T-helper 1 cell (primary cell): ENCODE measurements around the gene NEURL1.
"Not testable (repeated sequence)": the region's sequence is repeated elsewhere in the genome, so short reads cannot be mapped to it uniquely, and the experiment has no call there.

Experiments
- DNase-seq, 5 donors: peaks; one replicate each; pipeline ENCODE4 v3.0.0-alpha.2; 2012 to 2020

NEURL1 gene

DNA sequence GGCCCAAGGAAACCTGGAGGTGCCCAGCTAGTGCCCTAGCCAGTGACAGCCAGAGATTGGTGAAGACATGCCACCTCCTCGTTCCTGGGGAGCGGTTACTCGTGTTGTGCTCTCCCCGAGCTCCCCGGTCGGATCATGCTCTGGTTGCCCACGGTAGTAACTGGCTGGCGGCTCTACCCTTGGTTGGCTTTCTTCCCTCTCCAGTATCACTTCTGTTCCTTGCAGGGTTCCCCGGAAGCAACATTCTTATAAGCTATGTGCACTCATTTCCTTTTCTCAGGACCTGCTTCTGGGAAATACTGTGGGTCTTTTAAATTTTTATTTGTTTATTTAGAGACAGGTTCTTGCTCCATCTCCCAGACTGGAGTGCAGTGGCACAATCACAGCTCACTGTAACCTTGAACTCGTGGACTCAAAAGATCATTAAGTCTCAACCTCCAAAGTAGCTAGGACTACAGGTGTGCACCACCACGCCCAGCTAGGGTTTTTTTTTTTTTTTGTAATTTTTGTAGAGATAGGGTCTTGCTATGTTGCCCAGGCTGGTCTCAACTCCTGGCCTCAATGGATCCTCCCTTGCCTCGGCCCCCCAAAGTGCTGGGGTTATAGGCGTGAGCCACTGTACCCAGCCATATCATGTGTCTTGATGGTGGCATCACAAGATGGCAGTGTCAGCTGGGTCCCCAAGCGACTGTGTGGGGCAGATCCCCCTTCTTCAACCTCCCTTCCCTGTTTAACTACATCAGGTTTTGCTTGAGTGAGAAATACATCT is 27.9 kb upstream of the NEURL1 start:
- no peak for DNase-seq

DNA sequence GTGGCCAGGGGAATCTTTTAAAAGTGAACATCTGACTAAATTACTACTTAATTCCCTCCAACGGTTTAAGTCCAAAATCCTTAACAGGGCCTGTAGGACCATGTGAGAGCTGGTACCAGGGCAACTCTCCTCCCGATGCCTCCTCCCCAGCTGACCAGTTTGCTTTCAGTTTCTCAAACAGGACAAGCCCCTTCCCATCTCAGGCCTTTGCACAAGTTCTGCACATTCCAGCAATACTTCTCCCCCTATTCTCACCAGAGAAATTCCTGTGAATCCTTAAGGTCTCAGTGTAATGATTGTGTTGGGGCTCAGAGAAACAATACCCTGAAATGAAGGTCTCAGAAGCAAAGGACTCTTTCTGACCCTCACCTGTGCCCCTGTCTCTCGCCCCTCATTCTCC is 26.8 kb upstream of the NEURL1 start:
- no peak for DNase-seq

DNA sequence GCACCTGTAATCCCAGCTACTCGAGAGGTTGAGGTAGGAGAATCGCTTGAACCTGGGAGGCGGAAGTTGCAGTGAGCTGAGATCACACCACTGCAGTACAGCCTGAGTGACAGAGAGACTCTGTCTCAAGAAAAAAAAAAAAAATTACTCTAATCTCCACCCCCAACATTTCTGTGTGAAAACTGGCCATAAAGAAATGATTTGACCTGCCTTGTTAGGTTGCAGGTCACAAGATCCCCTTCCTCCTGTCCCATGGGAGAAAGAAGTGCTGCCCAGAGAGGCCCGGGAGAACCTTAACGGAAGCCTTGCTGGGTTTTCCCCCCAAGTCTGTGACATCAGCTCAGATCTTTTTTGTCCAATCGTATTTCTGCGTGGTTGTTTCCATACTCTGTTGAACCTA is 26.1 kb upstream of the NEURL1 start:
- no peak for DNase-seq

DNA sequence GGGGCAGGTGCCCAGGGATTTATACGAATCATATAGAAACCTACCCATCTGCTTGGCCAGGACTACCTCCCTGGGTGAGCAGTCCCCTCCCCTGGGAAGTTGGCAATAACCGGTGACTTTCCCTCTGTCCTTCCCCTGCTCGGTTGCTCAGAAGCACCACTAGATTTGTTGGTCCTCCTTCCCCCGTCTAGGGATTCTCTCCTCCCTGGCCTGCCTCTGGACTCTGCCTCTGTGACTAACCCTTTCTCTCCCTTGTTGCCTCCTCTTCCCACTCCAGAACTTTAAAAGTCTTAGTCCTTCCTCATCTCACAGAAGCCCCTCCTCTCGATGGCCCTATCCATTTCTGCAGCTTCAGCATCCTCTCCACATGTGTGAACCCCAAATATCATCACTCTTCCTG is 24.3 kb upstream of the NEURL1 start:
- no peak for DNase-seq

DNA sequence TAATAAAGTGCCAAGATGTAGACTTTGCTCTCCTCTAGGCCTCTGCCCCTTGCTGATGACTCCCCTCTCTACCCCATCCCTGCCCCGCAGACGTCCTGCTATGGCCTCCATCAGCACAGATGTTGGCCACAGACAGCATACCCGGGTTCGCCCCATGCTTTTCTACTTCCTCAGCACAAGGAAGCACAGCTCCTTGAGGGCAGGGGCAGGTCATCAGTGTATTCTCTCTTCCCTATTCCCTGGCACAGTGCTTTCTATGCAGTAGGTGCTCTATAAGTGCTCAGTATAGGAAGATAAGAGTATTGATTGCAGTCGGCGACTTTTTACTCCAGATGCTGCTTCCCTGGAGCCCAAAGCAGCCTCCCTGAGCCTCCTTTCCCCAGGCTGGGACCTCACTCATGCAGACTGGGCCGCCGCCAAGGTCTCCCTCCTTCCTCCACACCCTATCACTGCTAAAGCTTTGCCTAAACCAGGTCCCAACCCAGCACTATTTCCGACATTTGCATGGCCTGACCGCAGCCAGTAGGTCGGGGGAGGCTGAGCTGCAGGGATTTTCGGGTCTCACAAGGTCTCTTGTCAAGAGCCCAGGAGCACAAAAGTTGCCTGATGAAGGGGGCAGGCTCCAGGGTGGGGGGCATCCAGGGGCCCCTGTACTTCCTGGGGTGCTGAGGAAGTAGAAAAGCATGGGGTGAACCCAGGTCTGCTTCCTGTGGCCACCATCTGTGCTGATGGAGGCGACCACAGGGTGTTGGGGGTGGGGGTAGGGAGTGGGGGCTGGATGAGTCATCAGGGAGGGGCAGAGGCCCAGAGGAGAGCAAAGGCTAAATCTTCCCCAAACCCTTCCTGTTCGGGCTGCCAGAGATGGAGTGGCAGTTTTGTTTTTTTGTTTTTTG is 22.5 kb upstream of the NEURL1 start:
- DNase-seq = peak; percentile 31 to 94 (median 52)

DNA sequence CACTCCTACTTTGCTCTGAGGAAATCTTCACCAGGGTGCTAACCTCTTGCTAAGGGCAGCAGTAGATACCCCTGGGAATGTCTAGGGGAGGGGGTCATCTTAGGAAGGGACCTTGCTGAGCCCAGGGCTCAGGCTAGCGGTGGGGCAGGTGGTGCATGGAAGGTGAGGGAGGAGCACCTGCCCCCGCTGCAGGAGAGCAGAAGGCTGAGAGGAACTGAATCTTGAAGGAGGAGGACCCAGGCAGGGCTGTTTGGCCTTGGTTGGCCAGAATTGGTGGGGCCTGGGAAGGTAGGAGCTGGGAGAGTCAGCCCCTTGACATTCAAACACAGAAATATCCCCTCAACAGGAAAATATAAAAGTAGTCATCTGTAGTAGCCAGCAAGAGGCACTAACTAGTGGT is 21.5 kb upstream of the NEURL1 start:
- no peak for DNase-seq

DNA sequence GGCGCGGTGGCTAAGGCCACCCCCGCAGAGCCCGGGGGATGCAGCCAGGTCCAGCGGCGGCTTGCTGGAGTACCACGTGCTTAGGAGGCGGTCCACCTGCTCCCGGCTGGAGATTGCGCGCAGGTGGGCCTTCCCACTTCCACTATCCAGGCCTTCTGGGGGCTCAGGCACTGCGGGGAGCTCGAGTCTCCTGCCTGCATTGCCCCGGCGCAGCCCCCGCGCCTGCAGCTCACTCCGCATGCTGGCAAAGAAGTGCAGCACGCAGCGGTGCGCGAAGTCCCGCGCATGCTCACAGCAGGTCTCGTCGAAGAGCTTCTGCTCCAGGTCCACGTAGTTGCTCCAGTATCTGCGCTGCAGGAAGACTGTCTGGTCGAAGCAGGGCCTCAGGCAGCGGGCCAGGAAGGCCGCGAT is 20.2 kb upstream of the NEURL1 start:
- no peak for DNase-seq

DNA sequence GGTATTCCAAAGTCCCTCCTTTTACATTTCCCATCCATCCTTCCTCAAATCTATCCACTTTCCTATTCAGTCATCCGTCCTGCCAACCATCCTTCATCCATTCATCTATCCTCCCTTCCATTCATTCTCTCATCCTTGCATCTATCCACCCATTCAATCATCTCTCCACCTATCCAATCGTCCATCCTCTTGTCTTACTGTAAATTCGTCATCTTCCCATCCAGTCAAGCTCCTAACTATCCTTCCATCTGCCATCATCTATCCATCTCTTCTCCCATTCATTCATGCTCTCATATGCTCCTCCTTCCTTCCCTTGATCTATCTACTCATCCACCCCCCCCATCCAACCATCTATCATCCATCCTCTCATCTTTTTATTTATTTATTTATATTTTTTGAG is 19.4 kb upstream of the NEURL1 start:
- DNase-seq = no peak

DNA sequence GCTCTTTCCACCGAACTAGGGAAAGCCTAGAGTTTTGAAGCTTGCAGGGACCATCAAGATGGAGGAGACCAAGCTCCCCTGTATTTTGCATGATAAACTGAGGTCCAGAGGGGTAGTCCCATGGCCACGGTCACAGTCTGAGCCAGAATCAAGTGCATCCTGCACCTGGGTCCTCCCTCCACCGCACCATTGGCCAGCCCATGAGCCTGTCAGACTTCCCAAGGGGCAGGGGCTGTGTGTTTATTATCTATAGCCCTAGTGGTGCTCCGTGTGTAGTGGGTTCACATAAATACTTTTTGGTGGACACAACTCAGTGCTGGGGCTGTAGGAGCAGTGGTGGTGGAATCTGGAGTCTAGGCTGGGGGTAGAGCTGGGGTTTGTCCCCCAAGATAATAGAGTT is 18.1 kb upstream of the NEURL1 start:
- DNase-seq = no peak

DNA sequence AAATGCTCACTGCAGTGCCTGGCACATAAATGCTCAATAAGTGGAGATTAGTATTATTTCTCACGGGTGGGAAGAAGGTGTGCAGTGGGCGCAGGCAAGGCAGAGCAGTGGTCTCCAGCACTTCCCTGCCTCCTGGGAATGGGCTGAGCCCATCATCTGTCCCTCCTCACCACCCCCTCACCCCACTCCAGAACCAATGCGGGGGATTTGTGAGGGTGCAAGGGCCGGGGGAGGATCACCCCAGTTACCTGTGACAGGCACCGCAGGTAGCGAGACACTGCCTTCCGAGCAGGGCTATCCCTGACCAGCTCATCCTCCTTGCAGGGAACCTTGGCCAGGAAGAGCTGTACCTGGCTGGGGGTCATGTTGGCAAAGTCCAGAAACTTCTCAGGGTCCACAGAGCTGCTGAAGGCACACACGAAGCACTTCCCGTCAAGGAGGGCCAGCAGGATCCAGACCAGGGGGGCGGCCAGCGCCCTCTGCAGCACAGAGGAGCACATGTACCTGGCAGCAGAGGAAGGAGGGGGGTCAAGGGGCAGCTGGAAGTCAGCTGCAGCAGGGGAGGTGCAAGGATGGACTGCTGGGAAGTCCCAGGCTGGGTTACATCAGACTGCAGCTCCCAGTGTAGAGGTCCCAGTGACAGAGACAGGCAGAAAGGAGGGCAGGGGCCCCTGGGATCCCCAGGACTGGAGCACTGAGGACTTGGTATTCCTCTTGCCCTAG is 17.3 kb upstream of the NEURL1 start:
- peak in 1 of 5 donors; percentile 52 for DNase-seq

DNA sequence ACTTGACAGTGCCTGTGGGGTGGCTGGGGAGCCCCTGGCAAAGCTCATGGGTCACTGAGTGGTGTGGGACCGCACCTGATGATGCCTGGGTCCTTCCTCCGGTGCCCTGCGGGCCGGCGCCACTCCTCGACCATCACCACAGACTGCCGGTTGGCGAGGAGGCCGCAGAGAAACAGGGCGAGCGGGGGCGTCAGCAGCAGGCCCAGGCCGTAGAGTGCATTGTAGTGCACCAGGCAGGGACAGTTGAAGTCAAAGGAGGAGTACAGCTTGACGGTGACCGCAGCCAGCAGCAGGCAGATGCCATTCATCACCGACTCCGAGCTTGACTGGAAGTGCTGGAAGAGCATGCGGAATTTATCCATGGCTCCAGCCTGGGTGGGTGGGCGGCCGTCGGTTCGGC is 14.8 kb upstream of the NEURL1 start:
- DNase-seq = no peak

DNA sequence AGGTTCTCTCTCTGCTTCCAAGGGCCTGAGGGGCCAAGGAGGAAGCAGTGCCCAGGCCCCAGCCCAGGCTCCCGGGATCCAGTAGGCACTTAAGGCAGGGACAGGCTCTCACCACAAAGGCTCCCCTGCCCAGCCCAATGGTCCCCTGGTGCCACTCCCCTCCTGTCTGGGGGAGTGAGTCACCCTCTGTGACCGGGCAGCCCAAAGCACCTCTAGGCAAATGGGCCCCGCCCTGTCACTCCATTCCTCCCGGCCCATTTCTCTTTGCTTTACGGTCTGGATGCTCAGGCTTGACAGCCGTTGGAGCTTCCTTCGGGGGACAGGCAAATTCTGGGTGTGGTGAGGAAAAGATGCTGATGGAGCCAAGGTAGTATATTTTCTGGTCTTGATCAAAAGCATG is 14.4 kb upstream of the NEURL1 start, which contains the start of gene CALHM3:
Gene CALHM3 (minus strand): TSS at position 106 of the 400 bp plus-strand sequence. CDS start 208 bp downstream, outside the sequence.
- DNase-seq = no peak

DNA sequence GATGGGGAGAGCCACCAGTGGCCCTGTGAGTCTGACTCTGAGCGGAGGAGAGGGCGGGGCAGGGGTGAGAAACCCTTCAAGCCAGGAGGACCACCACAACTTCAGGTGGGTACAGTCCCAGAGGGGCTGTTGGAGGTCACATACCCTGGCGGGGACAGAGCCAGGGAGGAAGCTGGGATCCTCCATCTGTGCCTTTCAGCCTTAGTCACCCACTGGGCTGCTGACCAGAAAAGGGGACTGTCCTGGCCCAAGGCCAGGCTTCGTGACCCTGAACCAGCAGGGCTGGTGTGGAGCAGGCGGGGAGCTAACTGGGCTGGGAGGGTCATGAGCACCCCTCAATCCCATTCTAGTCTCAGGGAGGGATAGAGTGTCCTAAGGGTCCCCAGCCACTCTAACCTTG is 13.0 kb upstream of the NEURL1 start:
- no peak for DNase-seq

DNA sequence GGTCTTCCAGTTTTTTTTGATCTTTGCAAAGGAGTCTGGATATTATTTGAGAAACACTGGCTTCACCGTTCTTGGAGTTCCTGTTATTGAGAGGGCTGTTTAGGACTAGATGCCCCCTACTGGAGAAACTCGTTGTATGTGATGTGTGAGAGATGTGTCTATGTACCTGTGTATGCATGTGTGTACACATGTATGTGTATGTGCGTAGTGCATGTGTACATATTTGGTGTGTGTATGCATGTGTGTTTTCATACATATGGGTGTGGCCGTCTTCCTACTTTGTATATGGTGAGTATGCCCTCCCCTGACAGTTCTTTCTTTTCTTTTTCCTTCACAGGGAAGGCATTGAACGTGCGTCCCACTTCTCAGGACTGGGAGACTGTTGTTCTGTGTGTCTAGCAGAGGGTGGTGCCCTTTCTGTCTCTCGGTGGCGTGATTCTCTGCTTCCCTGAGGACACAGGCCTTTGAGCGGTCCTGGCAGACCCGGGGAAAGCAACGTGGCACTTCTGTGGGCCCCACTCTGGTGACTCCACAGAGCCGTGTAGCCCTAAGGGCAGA is 11.5 kb upstream of the NEURL1 start:
- peak in 3 of 5 donors; percentile 32 to 78 (median 36) for DNase-seq

DNA sequence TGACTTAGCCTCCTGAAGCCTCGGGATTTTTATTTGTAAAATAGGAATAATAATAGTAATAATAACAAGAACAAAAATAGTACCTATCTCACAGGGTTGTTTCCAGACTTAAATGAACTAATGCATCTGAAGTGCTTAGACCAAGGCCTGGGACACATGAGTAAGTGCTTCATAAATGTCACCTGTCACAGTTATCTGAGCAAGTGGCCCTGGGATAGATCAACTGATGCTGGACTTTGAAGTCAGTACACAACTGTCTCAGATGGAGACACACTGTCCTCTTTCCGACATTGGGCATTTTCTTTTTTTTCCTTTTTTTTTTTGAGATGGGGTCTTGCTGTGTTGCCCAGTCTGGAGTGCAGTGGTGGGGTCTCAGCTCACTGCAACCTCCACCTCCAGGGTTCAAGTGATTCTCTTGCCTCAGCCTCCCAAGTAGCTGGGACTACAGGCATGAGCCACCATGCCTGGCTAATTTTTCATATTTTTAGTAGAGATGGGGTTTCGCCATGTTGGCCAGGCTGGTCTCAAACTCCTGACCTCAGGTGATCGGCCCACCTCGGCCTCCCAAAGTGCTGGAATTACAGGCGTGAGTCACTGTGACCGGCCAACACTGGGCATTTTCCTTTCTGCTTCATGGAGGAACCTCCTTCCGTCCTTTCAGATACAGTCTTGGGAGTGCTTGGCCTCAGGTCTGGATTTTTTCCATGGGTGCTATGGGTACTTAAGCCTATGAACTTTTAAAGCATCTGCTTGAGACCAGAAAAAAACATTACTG is 6.7 kb upstream of the NEURL1 start:
- not testable (repeated sequence) for DNase-seq

DNA sequence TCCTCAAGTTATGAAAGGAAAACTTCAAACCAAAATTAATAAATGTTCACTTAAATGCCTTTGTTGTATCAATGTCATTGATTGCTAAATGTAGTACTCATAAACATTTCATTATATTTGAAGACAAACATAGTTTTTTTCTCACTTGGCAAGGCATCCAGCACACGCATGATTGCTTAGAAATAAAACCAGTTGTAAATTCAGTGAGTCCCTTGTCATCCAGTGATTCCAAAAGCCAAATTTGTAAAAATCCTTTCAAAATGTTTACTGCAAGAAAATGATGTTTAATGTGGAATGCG is 6.1 kb upstream of the NEURL1 start:
- no peak for DNase-seq

DNA sequence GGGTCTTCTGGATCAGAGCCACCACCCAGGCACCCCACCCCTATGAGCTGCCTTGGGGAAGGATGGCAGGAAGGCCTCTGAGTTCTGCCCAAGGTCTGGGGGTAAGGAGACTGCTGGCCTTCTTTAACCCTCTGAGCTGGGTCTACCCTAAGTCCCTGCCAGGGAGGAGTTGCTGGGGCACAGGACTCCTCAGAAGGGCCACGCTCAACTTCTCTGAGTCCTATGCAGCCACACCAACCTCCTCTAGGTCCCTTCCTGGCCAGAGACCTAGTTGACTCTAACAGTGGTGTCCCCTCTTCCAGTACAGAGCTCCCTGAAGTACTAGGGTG is 2.6 kb upstream of the NEURL1 start:
- no peak for DNase-seq

DNA sequence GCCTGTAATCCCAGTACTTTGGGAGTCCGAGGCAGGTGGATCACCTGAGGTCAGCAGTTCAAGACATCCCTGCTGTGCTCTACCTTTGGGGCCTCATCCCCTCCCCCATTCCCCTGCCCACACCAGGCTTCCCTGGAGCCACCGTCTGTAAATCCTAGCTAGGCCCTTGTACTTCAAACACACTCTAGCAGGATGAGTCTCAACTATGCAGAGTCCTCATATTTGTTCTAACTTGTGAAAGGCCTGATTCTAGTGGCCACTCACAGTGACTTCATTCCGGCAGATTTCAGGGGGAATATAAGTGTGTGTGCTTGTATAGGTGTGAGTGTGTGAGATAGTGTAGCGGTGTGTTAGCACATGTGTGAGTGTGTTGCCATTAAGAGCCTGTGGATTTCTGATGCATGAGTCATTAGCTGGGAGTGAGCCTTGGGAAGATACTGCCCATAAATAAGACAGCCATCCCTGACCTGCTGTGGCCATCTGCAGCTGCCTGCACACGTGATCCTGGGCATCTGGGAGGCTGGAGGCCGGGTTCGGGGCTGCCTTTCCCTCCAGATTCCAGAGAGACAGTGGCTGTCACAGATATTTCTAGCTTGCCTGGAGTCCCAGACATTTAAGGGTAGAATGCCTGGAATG is 1.7 kb upstream of the NEURL1 start:
- no peak for DNase-seq

DNA sequence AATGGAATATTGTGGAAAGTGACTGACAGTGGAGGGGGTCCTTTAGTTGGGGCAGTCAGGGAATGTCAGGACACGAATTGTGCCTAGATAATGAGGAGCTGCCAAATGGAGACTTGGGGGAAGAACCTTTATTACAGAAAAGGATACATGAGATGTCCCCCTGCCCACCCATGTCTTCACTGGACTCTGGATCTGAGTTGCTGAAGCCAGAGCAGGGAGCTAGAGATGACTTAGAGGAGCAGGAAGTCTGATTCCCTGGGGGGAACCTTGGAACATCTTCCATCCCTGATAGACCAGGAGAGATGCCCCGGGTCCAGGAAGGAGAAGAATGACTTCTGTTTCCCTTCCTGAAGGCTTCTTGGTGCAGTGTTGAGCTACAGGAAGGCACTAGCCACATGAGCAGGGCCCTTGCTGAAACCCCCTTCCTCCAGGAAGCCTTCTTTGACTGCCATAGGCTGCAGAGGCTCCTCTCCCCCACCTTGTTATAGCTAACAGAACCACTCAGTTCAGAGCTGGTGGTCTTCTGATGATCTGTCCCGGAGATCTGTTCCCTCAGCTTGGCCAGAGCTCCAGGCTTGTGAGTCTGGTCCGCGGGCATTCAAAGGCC is 747 bp upstream of the NEURL1 start:
- no peak for DNase-seq

DNA sequence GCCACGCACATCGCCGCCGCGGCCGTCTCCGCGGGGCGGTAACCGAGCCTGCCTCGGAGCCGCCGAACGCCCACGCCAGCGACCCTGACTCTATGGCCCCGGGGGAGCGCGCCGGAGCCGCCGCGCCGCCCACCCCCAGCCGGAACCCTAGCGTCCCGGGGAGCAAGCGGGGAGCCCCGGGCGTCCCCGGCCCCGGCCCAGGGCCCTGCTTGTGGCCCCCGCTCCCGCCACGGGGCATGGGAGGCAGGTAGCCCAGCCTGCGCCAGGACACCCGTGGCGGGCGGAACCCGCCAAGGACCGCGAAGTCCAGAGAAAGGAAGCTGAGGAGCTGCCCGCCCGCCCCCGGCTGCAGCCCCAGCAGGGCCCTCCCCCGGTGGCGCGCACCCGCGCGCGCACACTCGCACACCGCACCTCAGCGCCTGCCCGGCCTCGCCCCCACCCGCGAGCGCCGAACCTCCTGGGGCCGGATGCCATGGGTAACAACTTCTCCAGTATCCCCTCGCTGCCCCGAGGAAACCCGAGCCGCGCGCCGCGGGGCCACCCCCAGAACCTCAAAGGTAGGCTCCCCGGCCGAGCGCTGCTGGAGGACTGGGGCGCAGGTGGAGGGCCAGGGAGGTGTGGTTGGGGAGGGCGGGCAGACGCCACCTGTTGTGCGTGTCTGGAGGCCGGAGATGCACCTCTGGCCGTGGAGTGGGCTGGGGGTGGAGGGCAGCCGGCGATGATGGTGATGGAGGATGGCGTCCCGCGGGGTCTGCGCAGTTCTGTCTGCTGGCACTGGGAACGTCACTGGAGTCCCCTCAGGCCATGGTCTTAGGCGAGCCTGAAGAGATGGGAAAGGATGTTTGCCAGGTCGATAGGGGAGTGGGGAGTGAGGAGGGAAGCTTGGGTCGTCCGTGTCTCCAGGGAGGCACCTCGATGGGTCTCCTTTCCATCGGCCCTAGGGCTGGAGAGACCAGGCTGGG is 692 bp downstream of the NEURL1 start:
- peak in 2 of 5 donors; percentile 10 to 41 for DNase-seq
